C4-2B (cell line): ENCODE measurements around the gene NRP1.
A peak's percentile ranks its signal among the peaks of the same experiment; 100 is the strongest.

Experiments
- H3K27ac ChIP-seq: fragments of 450-650 bp; 2 replicates; pipeline ENCODE4 v1.5.1; 2017
- ZFX ChIP-seq: fragments of 450-650 bp; IDR thresholded peaks from 2 replicates; pipeline ENCODE4 v1.6.1; 2017
- TF ChIP-seq, protein P1 (sequence below): fragments of 450-650 bp; conservative IDR thresholded peaks from 2 replicates; pipeline ENCODE4 v1.5.1; 2017; ENCODE audit warnings: mild to moderate bottlenecking

NRP1 gene

DNA sequence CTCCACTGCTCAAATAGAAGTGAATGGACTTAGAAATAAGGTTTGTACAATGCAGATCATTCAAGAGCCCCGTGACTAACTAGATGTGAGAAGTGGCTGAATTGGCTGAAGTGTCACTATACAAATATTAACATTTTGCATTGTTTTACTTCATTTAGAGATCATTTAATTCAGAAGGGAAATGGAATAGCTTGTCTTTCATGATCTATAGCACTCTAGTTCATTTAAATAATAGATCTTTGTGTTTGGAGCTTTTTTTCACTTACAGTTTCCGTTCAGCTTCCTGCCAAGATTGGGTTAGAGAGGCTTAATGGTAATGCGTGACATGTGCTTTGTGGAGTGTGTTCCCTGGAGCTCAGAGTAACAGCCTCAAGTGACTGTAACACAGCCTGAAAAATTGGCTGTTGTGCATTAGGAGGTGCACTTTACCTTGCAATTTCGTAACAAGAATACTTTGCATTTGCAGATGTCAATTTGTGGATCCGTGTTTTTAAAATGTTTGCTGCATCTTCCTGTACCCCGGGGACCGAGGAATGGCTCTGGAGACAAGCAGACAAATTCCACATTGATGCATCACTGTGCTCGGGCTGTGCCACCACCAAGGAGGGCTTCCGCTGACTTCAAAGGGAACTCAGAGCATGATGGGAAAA, 170.3 kb downstream of the NRP1 start:
- no peak overlapping the region for H3K27ac ChIP-seq
- no peak for TF ChIP-seq ZFX
- TF ChIP-seq, protein P1, sequence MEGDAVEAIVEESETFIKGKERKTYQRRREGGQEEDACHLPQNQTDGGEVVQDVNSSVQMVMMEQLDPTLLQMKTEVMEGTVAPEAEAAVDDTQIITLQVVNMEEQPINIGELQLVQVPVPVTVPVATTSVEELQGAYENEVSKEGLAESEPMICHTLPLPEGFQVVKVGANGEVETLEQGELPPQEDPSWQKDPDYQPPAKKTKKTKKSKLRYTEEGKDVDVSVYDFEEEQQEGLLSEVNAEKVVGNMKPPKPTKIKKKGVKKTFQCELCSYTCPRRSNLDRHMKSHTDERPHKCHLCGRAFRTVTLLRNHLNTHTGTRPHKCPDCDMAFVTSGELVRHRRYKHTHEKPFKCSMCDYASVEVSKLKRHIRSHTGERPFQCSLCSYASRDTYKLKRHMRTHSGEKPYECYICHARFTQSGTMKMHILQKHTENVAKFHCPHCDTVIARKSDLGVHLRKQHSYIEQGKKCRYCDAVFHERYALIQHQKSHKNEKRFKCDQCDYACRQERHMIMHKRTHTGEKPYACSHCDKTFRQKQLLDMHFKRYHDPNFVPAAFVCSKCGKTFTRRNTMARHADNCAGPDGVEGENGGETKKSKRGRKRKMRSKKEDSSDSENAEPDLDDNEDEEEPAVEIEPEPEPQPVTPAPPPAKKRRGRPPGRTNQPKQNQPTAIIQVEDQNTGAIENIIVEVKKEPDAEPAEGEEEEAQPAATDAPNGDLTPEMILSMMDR = no peak

DNA sequence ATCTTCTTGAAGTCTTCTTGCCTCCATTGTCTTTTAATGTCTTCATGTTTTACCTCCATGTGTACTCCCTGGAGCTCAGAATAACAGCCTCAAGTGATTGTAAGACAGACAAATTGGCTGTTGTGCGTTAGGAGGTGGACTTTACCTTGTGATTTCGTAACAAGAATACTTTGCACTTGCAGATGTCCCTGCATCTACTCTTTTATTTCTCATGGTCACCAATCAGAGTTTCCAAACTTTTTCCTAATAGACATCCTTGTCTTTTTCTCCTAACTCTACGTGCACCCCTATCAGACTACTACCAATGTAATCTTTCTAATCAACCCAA, 172.3 kb downstream of the NRP1 start:
- TF ChIP-seq, protein P1 = no peak
- TF ChIP-seq ZFX = no peak
- no peak overlapping the region for H3K27ac ChIP-seq

DNA sequence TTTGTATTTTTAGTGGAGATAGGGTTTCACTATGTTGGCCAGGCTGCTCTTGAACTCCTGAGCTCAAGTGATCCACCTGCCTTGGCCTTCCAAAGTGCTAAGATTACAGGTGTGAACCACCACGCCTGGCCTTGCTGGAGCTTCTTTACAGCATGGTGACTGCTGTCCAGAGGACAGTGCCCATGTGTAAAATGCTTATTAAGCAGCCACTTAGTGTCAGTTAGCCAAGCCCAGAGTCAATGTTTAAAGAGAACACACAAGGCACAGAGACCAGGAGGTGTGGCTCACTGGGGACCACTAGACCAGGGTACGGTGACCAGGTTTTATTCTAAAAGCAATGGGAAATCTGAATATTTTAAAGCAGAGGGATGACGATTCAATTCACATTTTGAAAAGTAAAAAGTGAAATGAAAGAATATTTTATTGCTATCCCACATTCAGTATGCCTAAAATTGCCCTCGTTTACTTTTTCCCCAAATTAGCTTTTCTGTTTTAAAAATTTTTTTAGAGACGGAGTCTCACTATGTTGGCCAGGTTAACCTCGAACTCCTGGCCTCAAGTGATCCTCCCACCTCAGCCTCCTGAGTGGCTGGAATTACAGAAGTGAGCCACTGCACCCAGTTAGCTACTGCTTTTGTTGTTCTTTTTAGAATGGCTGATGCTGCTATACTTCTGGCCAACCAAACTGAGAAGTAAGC, 172.8 kb downstream of the NRP1 start:
- no peak overlapping the region for H3K27ac ChIP-seq
- TF ChIP-seq ZFX = no peak
- TF ChIP-seq, protein P1 = no peak

DNA sequence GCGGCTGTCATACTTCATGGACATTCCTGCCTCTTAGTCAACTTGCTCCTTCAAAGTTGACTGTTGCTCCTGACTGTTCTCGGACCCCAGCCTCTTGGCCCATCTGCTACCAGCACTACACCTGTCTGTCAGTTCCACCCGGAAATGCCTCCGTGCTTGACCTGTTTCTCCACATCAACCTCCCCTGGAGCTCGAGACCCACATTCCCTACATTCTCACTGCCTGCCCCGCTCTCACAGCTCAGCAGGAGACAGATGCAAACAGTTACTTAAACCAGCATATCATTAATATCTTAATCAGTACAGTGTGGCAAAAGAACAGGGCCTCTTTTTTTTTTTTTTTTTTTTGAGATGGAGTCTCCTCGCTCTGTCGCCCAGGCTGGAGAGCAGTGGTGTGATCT, 174.3 kb downstream of the NRP1 start:
- H3K27ac ChIP-seq = no peak overlapping the region
- TF ChIP-seq, protein P1 = no peak
- no peak for TF ChIP-seq ZFX

DNA sequence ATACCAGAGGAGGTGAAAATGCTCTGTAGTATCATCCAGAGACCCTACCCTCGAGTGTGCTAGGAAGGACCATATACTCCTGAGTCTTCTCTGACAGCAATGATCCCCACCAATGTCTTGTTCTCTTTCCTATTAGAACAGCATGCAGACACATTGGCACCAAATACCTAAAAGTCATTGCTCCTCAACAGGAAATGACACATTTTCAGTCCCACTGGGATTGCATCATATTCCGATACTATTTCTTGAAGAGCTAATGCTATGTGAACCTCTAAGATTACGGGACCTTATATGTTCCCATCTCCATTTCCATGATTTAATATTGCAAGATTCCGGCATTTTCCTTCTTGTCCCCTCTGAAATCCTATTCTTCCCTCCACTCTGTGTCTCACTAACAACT, 177.4 kb downstream of the NRP1 start:
- no peak overlapping the region for H3K27ac ChIP-seq

DNA sequence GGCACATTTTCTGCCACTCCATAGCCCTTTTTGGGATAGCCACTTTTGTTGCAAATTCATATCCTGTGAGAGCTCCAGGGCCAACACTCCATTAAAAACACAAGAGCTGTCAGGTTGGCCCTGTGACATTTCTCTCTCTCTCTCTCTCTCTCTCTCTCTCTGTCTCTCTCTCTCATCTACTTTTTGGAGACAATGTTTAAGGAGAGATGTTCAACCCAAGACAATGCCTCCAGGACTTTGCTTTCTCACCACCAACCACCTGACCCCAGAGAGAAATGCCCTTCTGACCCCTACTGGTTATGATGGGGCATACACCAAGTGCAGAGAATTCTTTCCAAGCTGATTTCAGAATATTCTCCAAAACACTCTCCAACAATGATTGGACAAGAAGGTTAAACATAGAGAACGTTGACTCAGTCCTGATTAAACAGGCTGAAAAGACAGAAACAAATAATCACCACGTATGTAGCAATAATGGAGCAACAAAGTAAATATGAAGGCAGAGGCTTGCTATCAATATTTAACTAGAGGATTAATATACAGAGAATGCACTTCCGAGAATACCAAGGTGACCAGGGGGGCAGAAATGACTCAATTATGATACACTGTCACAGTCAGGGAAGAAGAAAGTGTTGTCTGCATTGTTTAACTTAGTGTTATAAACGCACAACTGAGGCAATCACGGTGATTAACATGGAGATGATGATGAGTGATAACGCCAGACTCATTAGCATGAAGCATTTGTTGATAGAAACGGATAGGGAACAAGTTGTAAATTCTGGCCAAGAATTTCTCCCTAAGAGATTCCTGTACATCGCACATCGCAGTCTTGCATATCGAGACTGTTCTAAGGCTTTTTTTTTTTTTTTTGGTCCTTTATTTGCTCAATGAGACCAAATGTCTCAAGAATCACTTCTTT, 178.5 kb downstream of the NRP1 start:
- peak overlapping the region; percentile 23; the same call in 1 of the 2 replicates for H3K27ac ChIP-seq

More for the DNA sequence above, 177.4 kb downstream of the NRP1 start:
- no peak for TF ChIP-seq ZFX
- TF ChIP-seq, protein P1 = no peak

More for the DNA sequence above, 178.5 kb downstream of the NRP1 start:
- TF ChIP-seq ZFX = no peak
- TF ChIP-seq, protein P1 = peak; percentile 89
